A673 (cell line): ENCODE measurements around the gene CYTH4. TPM values are rescaled to one million over a fixed set of nuclear protein-coding genes. Genes with fewer than 3 reads are reported as not detected.

Experiments
- BruUV-seq: library from RNA; stranded (reverse); fragments of 400-500 nt; replicated peaks from 2 replicates; lab custom pipeline; 2021; lab: Mats Ljungman, UMichigan
- CTCF ChIA-PET: fragments of 300-600 bp; sonication (Branson Sonifier 250); formaldehyde crosslinking; loops from one replicate; lab custom pipeline; 2022; ENCODE audit warnings: antibody characterized with exemption; lab: Charles Lee
- POLR2A ChIA-PET: fragments of 300-600 bp; sonication (Branson Sonifier 250); formaldehyde crosslinking; loops from one replicate; lab custom pipeline; 2022; ENCODE audit warnings: antibody characterized with exemption; ENCODE audit not compliant: low non-redundant PET; lab: Charles Lee
- DNase-seq: peaks from one replicate; pipeline ENCODE4 v3.0.0-alpha.2; 2015; ENCODE audit warnings: low spot score
- H3K27ac ChIP-seq: fragments of 200-600 bp; sonication (generic); 2 replicates; pipeline ENCODE4 v1.5.1; 2016; ENCODE audit warnings: mixed run types, low read depth, mild to moderate bottlenecking, mixed read lengths, antibody characterized with exemption, low read length; ENCODE audit not compliant: poor library complexity, severe bottlenecking
- H3K27me3 ChIP-seq: fragments of 200-600 bp; sonication (generic); replicated peaks from 2 replicates; pipeline ENCODE4 v1.6.1; 2017; ENCODE audit warnings: mixed run types, low read depth, mild to moderate bottlenecking, mixed read lengths, antibody characterized with exemption, low read length; ENCODE audit not compliant: insufficient read depth, poor library complexity
- H3K36me3 ChIP-seq: fragments of 200-600 bp; sonication (generic); 2 replicates; pipeline ENCODE4 v1.6.1; 2016; ENCODE audit warnings: mixed run types, mild to moderate bottlenecking, mixed read lengths, antibody characterized with exemption, low read length; ENCODE audit not compliant: insufficient read depth, poor library complexity, severe bottlenecking
- H3K4me1 ChIP-seq: fragments of 200-600 bp; sonication (generic); 2 replicates; pipeline ENCODE4 v1.6.1; 2017; ENCODE audit warnings: mixed run types, mild to moderate bottlenecking, mixed read lengths, antibody characterized with exemption, low read length; ENCODE audit not compliant: insufficient read depth, poor library complexity, severe bottlenecking
- H3K4me3 ChIP-seq: fragments of 200-600 bp; sonication (generic); 2 replicates; pipeline ENCODE4 v1.5.1; 2016; ENCODE audit warnings: low read depth, mixed run types, mild to moderate bottlenecking, mixed read lengths, low read length; ENCODE audit not compliant: poor library complexity, severe bottlenecking
- H3K9me3 ChIP-seq: fragments of 200-600 bp; sonication (generic); 2 replicates; pipeline ENCODE4 v1.6.1; 2016; ENCODE audit warnings: mixed run types, low read depth, mild to moderate bottlenecking, mixed read lengths, antibody characterized with exemption, low read length; ENCODE audit not compliant: poor library complexity, severe bottlenecking
- EZH2 ChIP-seq: fragments of 200-600 bp; sonication (generic); IDR thresholded peaks from 2 replicates; pipeline ENCODE4 v1.6.1; 2017; ENCODE audit warnings: borderline replicate concordance, low read depth, mild to moderate bottlenecking, mixed read lengths, antibody characterized with exemption, low read length; ENCODE audit not compliant: poor library complexity, severe bottlenecking
- intact Hi-C: fragments of 100-400 bp; cut with micrococcal nuclease; formaldehyde crosslinking; loops from one replicate; pipeline ENCODE4 v1.10.0; 2022; ENCODE audit not compliant: unreplicated experiment
- total RNA-seq: library from RNA; stranded (reverse); gene quantifications from 2 replicates; pipeline ENCODE4 v1.2.3, GENCODE V29; 2021
- TF ChIP-seq, protein P1 (sequence below): fragments of 300-800, 200-600 bp; sonication (generic); conservative IDR thresholded peaks from 2 replicates; pipeline ENCODE4 v1.5.1; 2017; ENCODE audit warnings: low read depth, mild to moderate bottlenecking, antibody characterized with exemption, low read length, moderate library complexity, mixed read lengths

The CYTH4 gene
- total RNA-seq, 1 experiment from 2014 or later, result not detected

DNA sequence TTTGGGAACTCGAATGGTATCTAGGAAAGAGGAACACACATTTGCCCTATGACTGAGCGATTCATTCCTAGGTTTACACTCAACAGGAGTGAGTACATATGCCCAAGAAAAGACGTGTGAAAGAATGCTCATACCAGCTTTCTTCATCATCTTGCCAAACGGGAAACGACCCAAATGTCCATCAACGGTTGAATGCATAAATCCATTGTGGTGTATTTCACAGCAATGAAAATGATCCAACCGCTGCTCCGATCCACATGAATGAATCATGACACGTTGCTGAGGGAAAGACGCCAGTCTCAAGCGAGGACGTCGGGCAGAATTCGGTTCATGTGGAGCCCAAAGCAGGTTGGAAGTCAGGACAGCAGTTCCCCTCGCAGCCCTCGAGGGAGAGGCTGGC is 71.5 kb downstream of the CYTH4 start:
- CTCF ChIA-PET, result no interaction called here
- intact Hi-C loops, result no loop called here
- BruUV-seq, result no TSS peak

DNA sequence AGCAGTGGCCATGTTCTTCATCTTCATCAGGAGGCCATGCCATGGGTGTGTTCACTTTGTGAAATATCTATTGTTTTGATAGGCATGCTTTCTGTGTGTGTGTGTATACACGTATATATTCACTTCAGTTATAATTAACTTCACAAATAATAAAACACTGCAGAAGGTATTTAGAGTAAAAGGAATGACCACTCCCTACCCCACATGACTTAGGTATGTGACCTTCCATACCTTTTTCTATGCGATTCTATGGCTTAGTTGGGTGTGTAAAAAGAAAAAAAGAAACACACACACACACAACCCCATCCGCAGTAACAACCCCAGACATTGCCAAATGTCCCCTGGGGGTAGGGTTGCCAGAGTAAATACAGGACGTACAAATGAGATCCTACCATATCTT is 72.0 kb downstream of the CYTH4 start:
- Histone ChIP-seq H3K4me3 (no peak overlapping the region), H3K4me1 (no peaks in the 10 kb centered on the region), H3K9me3 (no peaks in the 10 kb centered on the region), H3K36me3 (no peaks in the 10 kb centered on the region), H3K27ac (no peak overlapping the region), H3K27me3 (no peaks in the 10 kb centered on the region)
- ChIA-PET CTCF (no interaction called here), POLR2A (no interaction called here)
- no peak for DNase-seq
- BruUV-seq, result no TSS peak
- intact Hi-C loops, result no loop called here
- TF ChIP-seq, protein P1, sequence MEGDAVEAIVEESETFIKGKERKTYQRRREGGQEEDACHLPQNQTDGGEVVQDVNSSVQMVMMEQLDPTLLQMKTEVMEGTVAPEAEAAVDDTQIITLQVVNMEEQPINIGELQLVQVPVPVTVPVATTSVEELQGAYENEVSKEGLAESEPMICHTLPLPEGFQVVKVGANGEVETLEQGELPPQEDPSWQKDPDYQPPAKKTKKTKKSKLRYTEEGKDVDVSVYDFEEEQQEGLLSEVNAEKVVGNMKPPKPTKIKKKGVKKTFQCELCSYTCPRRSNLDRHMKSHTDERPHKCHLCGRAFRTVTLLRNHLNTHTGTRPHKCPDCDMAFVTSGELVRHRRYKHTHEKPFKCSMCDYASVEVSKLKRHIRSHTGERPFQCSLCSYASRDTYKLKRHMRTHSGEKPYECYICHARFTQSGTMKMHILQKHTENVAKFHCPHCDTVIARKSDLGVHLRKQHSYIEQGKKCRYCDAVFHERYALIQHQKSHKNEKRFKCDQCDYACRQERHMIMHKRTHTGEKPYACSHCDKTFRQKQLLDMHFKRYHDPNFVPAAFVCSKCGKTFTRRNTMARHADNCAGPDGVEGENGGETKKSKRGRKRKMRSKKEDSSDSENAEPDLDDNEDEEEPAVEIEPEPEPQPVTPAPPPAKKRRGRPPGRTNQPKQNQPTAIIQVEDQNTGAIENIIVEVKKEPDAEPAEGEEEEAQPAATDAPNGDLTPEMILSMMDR, result no peak
- TF ChIP-seq EZH2, result no peak

More for the DNA sequence above, 71.5 kb downstream of the CYTH4 start:
- Histone ChIP-seq H3K27ac (no peak overlapping the region), H3K9me3 (no peaks in the 10 kb centered on the region), H3K27me3 (no peaks in the 10 kb centered on the region), H3K4me3 (no peak overlapping the region), H3K4me1 (no peaks in the 10 kb centered on the region), H3K36me3 (no peaks in the 10 kb centered on the region)
- DNase-seq, result no peak
- POLR2A ChIA-PET, result no interaction called here
- TF ChIP-seq, protein P1, result no peak
- TF ChIP-seq EZH2, result no peak

DNA sequence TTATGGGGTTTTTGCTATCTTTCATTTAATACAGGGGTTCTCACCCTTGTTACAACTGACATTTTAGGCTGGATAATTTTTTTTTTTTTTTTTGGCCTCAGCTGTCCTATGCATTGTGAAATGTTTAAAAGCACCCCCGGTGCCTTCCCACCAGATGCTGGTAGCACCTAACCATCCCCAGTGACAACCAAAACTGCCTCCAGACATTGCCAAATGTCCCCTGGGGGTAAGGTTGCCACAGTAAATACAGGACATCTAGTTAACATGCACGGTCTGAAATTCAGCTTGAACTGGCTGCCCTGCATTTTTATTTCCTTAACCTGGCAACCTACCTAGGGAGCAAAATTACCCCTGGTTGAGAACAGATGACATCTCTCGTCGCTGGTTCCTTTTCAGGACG is 72.4 kb downstream of the CYTH4 start:
- ChIA-PET CTCF (no interaction called here), POLR2A (no interaction called here)
- Histone ChIP-seq H3K9me3 (no peaks in the 10 kb centered on the region), H3K4me3 (no peak overlapping the region), H3K27ac (no peak overlapping the region), H3K4me1 (no peaks in the 10 kb centered on the region), H3K36me3 (no peaks in the 10 kb centered on the region), H3K27me3 (no peaks in the 10 kb centered on the region)
- intact Hi-C loops, result no loop called here
- TF ChIP-seq EZH2, result no peak
- TF ChIP-seq, protein P1, result no peak
- DNase-seq, result no peak
- BruUV-seq, result no TSS peak
